ENCODE results near the gene LRRC38. TPM values are rescaled to one million over a fixed set of nuclear protein-coding genes. Genes with fewer than 3 reads are reported as not detected.

Gene LRRC38
- total and polyA plus RNA-seq, 10 of the 15 experiments (the other 5 are each of a cell fraction or from before 2014, with no cell fraction given) = not detected

DNA sequence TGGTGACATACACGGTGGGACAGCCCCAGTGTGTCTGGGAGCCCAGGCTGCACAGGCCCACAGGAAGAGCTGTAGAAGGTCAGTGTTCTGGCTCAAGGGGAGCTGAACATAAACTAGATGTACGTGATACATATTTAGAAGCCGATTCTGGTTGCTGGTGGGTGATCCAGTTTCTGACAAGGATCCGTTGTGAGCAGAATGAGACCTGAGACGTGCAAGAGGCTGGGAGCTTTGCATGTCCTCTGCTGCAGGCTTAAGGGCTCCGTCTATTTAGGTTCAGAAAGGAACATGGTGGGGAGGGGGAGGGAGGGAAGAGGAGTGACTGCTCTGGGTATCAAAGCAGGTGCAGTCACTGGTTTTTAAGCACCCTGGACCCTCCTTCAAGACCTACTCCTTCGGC, 18.6 kb downstream of the LRRC38 start (continued):
- no peak for TF ChIP-seq FOXK2 (IDR thresholded peaks at IDR 0.05)

- Histone ChIP-seq H3K9ac (ENCODE audit: control insufficient read depth, insufficient read depth, low read length) (no peak overlapping the region), H3K4me3 (no peak overlapping the region), H3K27me3 (replicated peaks in 1 of 2; ENCODE audit: control insufficient read depth in 2 of 2, insufficient read depth in 2 of 2, low read length in 1 of 2) (peaks cover 0 to 3% of the 10 kb centered on the region in 2 experiments; a peak in 1 of 4 replicates), H3K4me2 (ENCODE audit: control insufficient read depth, insufficient read depth) (no peak overlapping the region), H3K36me3 (ENCODE audit: control insufficient read depth in 2 of 2, insufficient read depth in 2 of 2, low read length in 1 of 2) (no peaks in the 10 kb centered on the region), H2AFZ (ENCODE audit: control insufficient read depth, low read depth, low read length) (no peak overlapping the region), H3K9me3 (replicated peaks; ENCODE audit: control insufficient read depth, insufficient read depth, low read length) (no peaks in the 10 kb centered on the region), H3K79me2 (ENCODE audit: control insufficient read depth, insufficient read depth, low read length) (no peaks in the 10 kb centered on the region), H4K20me1 (ENCODE audit: control insufficient read depth, insufficient read depth) (no peaks in the 10 kb centered on the region), H3K27ac (ENCODE audit: control insufficient read depth, insufficient read depth) (no peak overlapping the region), H3K4me1 (ENCODE audit: control insufficient read depth, insufficient read depth, low read length) (no peaks in the 10 kb centered on the region)
- 72% methylated on average over 6 of the region's 6 CpGs for WGBS (ENCODE audit: insufficient coverage, insufficient replicate concordance, low lambda C conversion rate, missing lambda C conversion rate)
- SMC1A ChIA-PET (ENCODE audit: uncharacterized antibody, unreplicated experiment) = no interaction called here
- ATAC-seq (no peak), FAIRE-seq (no peak), DNase-seq (ENCODE audit: low read depth, low spot score) (no peak)
- POLR2A ChIA-PET = no interaction called here
- in situ Hi-C loops (cut with MboI) = no loop called here
- CTCF ChIA-PET = no interaction called here
- RAD21 ChIA-PET (ENCODE audit: unreplicated experiment) = no interaction called here
- BruUV-seq (replicated peaks) = no TSS peak
- intact Hi-C loops (cut with micrococcal nuclease; ENCODE audit: unreplicated experiment) = no loop called here
- no peak for TF ChIP-seq RBBP5 (conservative IDR thresholded peaks at IDR 0.05)
- no peak for TF ChIP-seq CHD2 (IDR thresholded peaks at IDR 0.05; ENCODE audit: borderline replicate concordance, low read depth, low read length)
- no peak for TF ChIP-seq SPI1 (IDR thresholded peaks at IDR 0.05; ENCODE audit: borderline replicate concordance, insufficient read depth, low read depth, low read length)
- TF ChIP-seq TCF3 (IDR thresholded peaks at IDR 0.05; ENCODE audit: borderline replicate concordance, insufficient read depth, low read depth, low read length) = no peak
- no peak for TF ChIP-seq IKZF1 (conservative IDR thresholded peaks at IDR 0.05)
Observed at GRCh38 chr1:13494712-13495111, 19.1 kb downstream of the LRRC38 start.

DNA sequence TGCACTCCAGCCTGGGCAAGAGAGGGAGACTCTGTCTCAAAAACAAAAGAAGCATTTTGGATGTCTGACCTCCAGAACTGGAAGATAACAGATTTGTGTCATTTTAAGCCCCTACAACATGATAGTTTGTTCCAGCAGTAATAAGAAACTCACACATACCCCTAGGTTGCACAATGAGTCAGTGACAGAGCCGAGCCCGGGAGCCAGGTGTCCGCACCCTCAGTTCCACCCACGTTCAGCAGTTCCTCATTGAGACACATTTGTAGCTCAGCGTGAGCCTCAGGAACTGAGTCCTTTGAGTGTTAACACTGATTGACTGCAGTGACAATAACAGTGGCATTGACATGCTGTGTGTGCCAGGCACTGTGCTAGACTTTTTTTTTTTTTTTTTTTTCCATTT, 19.8 kb downstream of the LRRC38 start:
- Histone ChIP-seq H3K9ac (ENCODE audit: control insufficient read depth, insufficient read depth, low read length) (no peak overlapping the region), H3K4me3 (no peak overlapping the region), H3K36me3 (ENCODE audit: control insufficient read depth in 2 of 2, insufficient read depth in 2 of 2, low read length in 1 of 2) (no peaks in the 10 kb centered on the region), H2AFZ (ENCODE audit: control insufficient read depth, low read depth, low read length) (no peak overlapping the region), H3K27ac (ENCODE audit: control insufficient read depth, insufficient read depth) (no peak overlapping the region), H3K79me2 (ENCODE audit: control insufficient read depth, insufficient read depth, low read length) (no peaks in the 10 kb centered on the region), H4K20me1 (ENCODE audit: control insufficient read depth, insufficient read depth) (no peaks in the 10 kb centered on the region), H3K27me3 (replicated peaks in 1 of 2; ENCODE audit: control insufficient read depth in 2 of 2, insufficient read depth in 2 of 2, low read length in 1 of 2) (no peaks in the 10 kb centered on the region; a peak in 1 of 4 replicates), H3K4me2 (ENCODE audit: control insufficient read depth, insufficient read depth) (no peak overlapping the region), H3K9me3 (replicated peaks; ENCODE audit: control insufficient read depth, insufficient read depth, low read length) (no peaks in the 10 kb centered on the region), H3K4me1 (ENCODE audit: control insufficient read depth, insufficient read depth, low read length) (no peaks in the 10 kb centered on the region)
- in situ Hi-C loops (cut with MboI) = no loop called here
- POLR2A ChIA-PET = no interaction called here
- FAIRE-seq (no peak), DNase-seq (ENCODE audit: low read depth, low spot score) (peak; percentile 16), ATAC-seq (peak; percentile 26; the same call in 1 of the 3 replicates)
- CTCF ChIA-PET = no interaction called here
- RAD21 ChIA-PET (ENCODE audit: unreplicated experiment) = no interaction called here
- BruUV-seq (replicated peaks) = no TSS peak
- SMC1A ChIA-PET (ENCODE audit: uncharacterized antibody, unreplicated experiment) = no interaction called here
- intact Hi-C loops (cut with micrococcal nuclease; ENCODE audit: unreplicated experiment) = no loop called here
- WGBS (ENCODE audit: insufficient coverage, insufficient replicate concordance, low lambda C conversion rate, missing lambda C conversion rate) = 1% methylated on average over 5 of the region's 5 CpGs
- TF ChIP-seq PML (IDR thresholded peaks at IDR 0.05; ENCODE audit: low read length) = no peak
- TF ChIP-seq FOS (IDR thresholded peaks at IDR 0.05; ENCODE audit: borderline replicate concordance, extremely low read depth, insufficient read length) = no peak
- TF ChIP-seq DPF2 (IDR thresholded peaks at IDR 0.05) = no peak
- TF ChIP-seq ZNF24 (IDR thresholded peaks at IDR 0.05) = no peak
- no peak for TF ChIP-seq NBN (IDR thresholded peaks at IDR 0.05)
- TF ChIP-seq KLF5 (IDR thresholded peaks at IDR 0.05; ENCODE audit: partially characterized antibody) = no peak
- peak; percentile 78 for TF ChIP-seq SPI1 (IDR thresholded peaks at IDR 0.05; ENCODE audit: borderline replicate concordance, insufficient read depth, low read depth, low read length)
- TF ChIP-seq NRF1 (conservative IDR thresholded peaks at IDR 0.05; ENCODE audit: low read depth, low read length) = no peak
- TF ChIP-seq TCF12 (IDR thresholded peaks at IDR 0.05; ENCODE audit: low read depth, low read length) = peak; percentile 80
- no peak for TF ChIP-seq MYB (IDR thresholded peaks at IDR 0.05; ENCODE audit: borderline replicate concordance, low read depth, low read length)
- no peak for TF ChIP-seq POLR2AphosphoS5 (IDR thresholded peaks at IDR 0.05; ENCODE audit: low read length)
- TF ChIP-seq YY1 (IDR thresholded peaks at IDR 0.05; ENCODE audit: low read depth, low read length) = no peak
- no peak for TF ChIP-seq BRCA1 (IDR thresholded peaks at IDR 0.05; ENCODE audit: low read depth, low read length)
- no peak for TF ChIP-seq CHD2 (IDR thresholded peaks at IDR 0.05; ENCODE audit: borderline replicate concordance, low read depth, low read length)
- no peak for TF ChIP-seq KDM1A (IDR thresholded peaks at IDR 0.05; ENCODE audit: borderline replicate concordance)
- 0 out of 2 replicates have a peak, but pooled peaks have one; percentile 76 for TF ChIP-seq TCF3 (IDR thresholded peaks at IDR 0.05; ENCODE audit: borderline replicate concordance, insufficient read depth, low read depth, low read length)
- no peak for TF ChIP-seq FOXM1 (IDR thresholded peaks at IDR 0.05; ENCODE audit: low read depth, low read length)
- TF ChIP-seq ZZZ3 (IDR thresholded peaks at IDR 0.05; ENCODE audit: control insufficient read depth, insufficient read length, low read depth) = no peak

All from GM12878 (cell line).